ENCODE measurements around the gene METTL27. TPM values are rescaled to one million over a fixed set of nuclear protein-coding genes. Genes with fewer than 3 reads are reported as not detected.

The METTL27 gene
- total RNA-seq, 1 donor from 2014 or later = 1.8 TPM

- Mint-ChIP-seq H3K4me3 (no peak overlapping the region), H3K27ac (no peak overlapping the region), H3K27me3 (ENCODE audit: insufficient read depth) (peaks cover 4% of the 10 kb centered on the region), H3K9me3 (no peaks in the 10 kb centered on the region), H3K4me1 (ENCODE audit: low read depth) (no peaks in the 10 kb centered on the region), H3K36me3 (ENCODE audit: low read depth) (no peaks in the 10 kb centered on the region)
- no peak for DNase-seq (ENCODE audit: low spot score)
- intact Hi-C loops (cut with micrococcal nuclease) = no loop called here
These were observed 37.8 kb upstream of the METTL27 start for GRCh38 chr7:73879977-73880681.

GRCh38 chr7:73876973-73877372, 34.7 kb upstream of the METTL27 start:
- Mint-ChIP-seq H3K4me3 (no peak overlapping the region), H3K27ac (no peak overlapping the region), H3K9me3 (no peaks in the 10 kb centered on the region), H3K36me3 (ENCODE audit: low read depth) (no peaks in the 10 kb centered on the region), H3K27me3 (ENCODE audit: insufficient read depth) (peaks cover 2% of the 10 kb centered on the region), H3K4me1 (ENCODE audit: low read depth) (no peaks in the 10 kb centered on the region)
- DNase-seq (ENCODE audit: low spot score) = no peak
- intact Hi-C loops (cut with micrococcal nuclease) = no loop called here

- intact Hi-C loops (cut with micrococcal nuclease) = no loop called here
- H3K27me3 Mint-ChIP-seq (ENCODE audit: insufficient read depth) = peaks cover 2% of the 10 kb centered on the region
- H3K4me3 Mint-ChIP-seq = no peak overlapping the region
- H3K27ac Mint-ChIP-seq = no peak overlapping the region
- no peak for DNase-seq (ENCODE audit: low spot score)
- H3K36me3 Mint-ChIP-seq (ENCODE audit: low read depth) = no peaks in the 10 kb centered on the region
- no peaks in the 10 kb centered on the region for H3K4me1 Mint-ChIP-seq (ENCODE audit: low read depth)
- H3K9me3 Mint-ChIP-seq = no peaks in the 10 kb centered on the region
These were observed 34.0 kb upstream of the METTL27 start for GRCh38 chr7:73876361-73876760.

- intact Hi-C loops (cut with micrococcal nuclease) = no loop called here
- no peaks in the 10 kb centered on the region for H3K27me3 Mint-ChIP-seq (ENCODE audit: insufficient read depth)
- DNase-seq (ENCODE audit: low spot score) = no peak
- H3K9me3 Mint-ChIP-seq = no peaks in the 10 kb centered on the region
- H3K36me3 Mint-ChIP-seq (ENCODE audit: low read depth) = no peaks in the 10 kb centered on the region
- H3K4me1 Mint-ChIP-seq (ENCODE audit: low read depth) = no peaks in the 10 kb centered on the region
- no peak overlapping the region for H3K4me3 Mint-ChIP-seq
- H3K27ac Mint-ChIP-seq = no peak overlapping the region
These were observed 30.0 kb upstream of the METTL27 start for GRCh38 chr7:73872056-73872908.

- Mint-ChIP-seq H3K4me1 (ENCODE audit: low read depth) (no peaks in the 10 kb centered on the region), H3K4me3 (no peak overlapping the region), H3K27me3 (ENCODE audit: insufficient read depth) (no peaks in the 10 kb centered on the region), H3K9me3 (no peaks in the 10 kb centered on the region), H3K36me3 (ENCODE audit: low read depth) (no peaks in the 10 kb centered on the region), H3K27ac (no peak overlapping the region)
- no peak for DNase-seq (ENCODE audit: low spot score)
- intact Hi-C loops (cut with micrococcal nuclease) = no loop called here
These were observed 29.1 kb upstream of the METTL27 start for GRCh38 chr7:73871163-73872011.

GRCh38 chr7:73870041-73870492, 27.8 kb upstream of the METTL27 start:
- Mint-ChIP-seq H3K36me3 (ENCODE audit: low read depth) (no peaks in the 10 kb centered on the region), H3K9me3 (no peaks in the 10 kb centered on the region), H3K27ac (no peak overlapping the region), H3K27me3 (ENCODE audit: insufficient read depth) (no peaks in the 10 kb centered on the region), H3K4me1 (ENCODE audit: low read depth) (no peaks in the 10 kb centered on the region), H3K4me3 (no peak overlapping the region)
- DNase-seq (ENCODE audit: low spot score) = no peak
- intact Hi-C loops (cut with micrococcal nuclease) = no loop called here

GRCh38 chr7:73869011-73869798, 26.9 kb upstream of the METTL27 start:
- intact Hi-C loops (cut with micrococcal nuclease) = no loop called here
- no peak for DNase-seq (ENCODE audit: low spot score)
- no peaks in the 10 kb centered on the region for H3K9me3 Mint-ChIP-seq
- H3K27me3 Mint-ChIP-seq (ENCODE audit: insufficient read depth) = no peaks in the 10 kb centered on the region
- no peaks in the 10 kb centered on the region for H3K36me3 Mint-ChIP-seq (ENCODE audit: low read depth)
- H3K4me3 Mint-ChIP-seq = no peak overlapping the region
- no peak overlapping the region for H3K27ac Mint-ChIP-seq
- no peaks in the 10 kb centered on the region for H3K4me1 Mint-ChIP-seq (ENCODE audit: low read depth)

GRCh38 chr7:73866446-73866767, 24.1 kb upstream of the METTL27 start:
- H3K27me3 Mint-ChIP-seq (ENCODE audit: insufficient read depth) = no peaks in the 10 kb centered on the region
- H3K27ac Mint-ChIP-seq = no peak overlapping the region
- no peaks in the 10 kb centered on the region for H3K4me1 Mint-ChIP-seq (ENCODE audit: low read depth)
- H3K4me3 Mint-ChIP-seq = no peak overlapping the region
- no peak for DNase-seq (ENCODE audit: low spot score)
- no peaks in the 10 kb centered on the region for H3K9me3 Mint-ChIP-seq
- intact Hi-C loops (cut with micrococcal nuclease) = no loop called here
- H3K36me3 Mint-ChIP-seq (ENCODE audit: low read depth) = no peaks in the 10 kb centered on the region

GRCh38 chr7:73865738-73866445, 23.6 kb upstream of the METTL27 start:
- Mint-ChIP-seq H3K27me3 (ENCODE audit: insufficient read depth) (no peaks in the 10 kb centered on the region), H3K36me3 (ENCODE audit: low read depth) (no peaks in the 10 kb centered on the region), H3K27ac (no peak overlapping the region), H3K4me3 (no peak overlapping the region), H3K9me3 (no peaks in the 10 kb centered on the region), H3K4me1 (ENCODE audit: low read depth) (no peaks in the 10 kb centered on the region)
- no peak for DNase-seq (ENCODE audit: low spot score)
- intact Hi-C loops (cut with micrococcal nuclease) = no loop called here

GRCh38 chr7:73864981-73865711, 22.8 kb upstream of the METTL27 start:
- Mint-ChIP-seq H3K36me3 (ENCODE audit: low read depth) (no peaks in the 10 kb centered on the region), H3K27me3 (ENCODE audit: insufficient read depth) (no peaks in the 10 kb centered on the region), H3K4me1 (ENCODE audit: low read depth) (no peaks in the 10 kb centered on the region), H3K27ac (no peak overlapping the region), H3K4me3 (no peak overlapping the region), H3K9me3 (no peaks in the 10 kb centered on the region)
- intact Hi-C loops (cut with micrococcal nuclease) = no loop called here
- DNase-seq (ENCODE audit: low spot score) = no peak

- no peak for DNase-seq (ENCODE audit: low spot score)
- Mint-ChIP-seq H3K36me3 (ENCODE audit: low read depth) (no peaks in the 10 kb centered on the region), H3K27me3 (ENCODE audit: insufficient read depth) (peaks cover 16% of the 10 kb centered on the region), H3K9me3 (no peaks in the 10 kb centered on the region), H3K4me1 (ENCODE audit: low read depth) (no peaks in the 10 kb centered on the region), H3K27ac (no peak overlapping the region), H3K4me3 (no peak overlapping the region)
- intact Hi-C loops (cut with micrococcal nuclease) = no loop called here
These were observed 19.0 kb upstream of the METTL27 start for GRCh38 chr7:73861305-73861704.
